Activated naive CD4-positive, alpha-beta T cell treated with anti-CD3 and anti-CD28 coated beads, Interleukin-2, amount 50 U/mL, for 72 hours (primary cell): Measurements from ENCODE around the gene AGBL4. TPM values are rescaled to one million over a fixed set of nuclear protein-coding genes. Genes with fewer than 3 reads are reported as not detected.

Experiments
- ATAC-seq, 2 donors: fragments of 150-1000 bp; cut with Tn5 transposase; 2 replicates each; pipeline ENCODE4 v1.10.0; 2021; ENCODE audit warnings: mild to moderate bottlenecking in 2 of 2, moderate library complexity in 2 of 2
- DNase-seq, 2 donors: peaks; one replicate each; pipeline ENCODE4 v3.0.0; 2021 to 2022; ENCODE audit warnings: low spot score in 2 of 2
- H3K27ac Mint-ChIP-seq, 2 donors: one replicate each; pipeline ENCODE4 v1.8.0; 2022; ENCODE audit warnings: mild to moderate bottlenecking in 2 of 2, mixed read lengths in 2 of 2
- H3K36me3 Mint-ChIP-seq, 2 donors: one replicate each; pipeline ENCODE4 v1.8.0; 2022; ENCODE audit warnings: mixed read lengths in 2 of 2
- H3K9me3 Mint-ChIP-seq, 2 donors: one replicate each; pipeline ENCODE4 v1.8.0; 2022; ENCODE audit warnings: mixed read lengths in 2 of 2
- total RNA-seq, 2 donors: library from RNA; stranded (reverse); gene quantifications; one replicate each; pipeline ENCODE4 v1.2.3, GENCODE V29; 2022

The AGBL4 gene
- total RNA-seq, 2 donors from 2014 or later = 0.19 TPM; not detected in 1

GRCh38 chr1:48803474-48803873, 1220.3 kb downstream of the AGBL4 start:
- DNase-seq = no peak
- Mint-ChIP-seq H3K36me3 (no peaks in the 10 kb centered on the region), H3K9me3 (no peaks in the 10 kb centered on the region), H3K27ac (no peak overlapping the region)
- ATAC-seq = no peak

- ATAC-seq = peak; percentile 64 to 67
- Mint-ChIP-seq H3K36me3 (peaks cover 0 to 6% of the 10 kb centered on the region in 2 donors), H3K9me3 (peaks cover 3 to 5% of the 10 kb centered on the region in 2 donors), H3K27ac (no peak overlapping the region)
- DNase-seq = no peak
Measured at GRCh38 chr1:48794816-48795215, 1228.9 kb downstream of the AGBL4 start.

GRCh38 chr1:48793863-48794262, 1229.9 kb downstream of the AGBL4 start:
- Mint-ChIP-seq H3K36me3 (peaks cover 0 to 6% of the 10 kb centered on the region in 2 donors), H3K9me3 (peaks cover 3 to 5% of the 10 kb centered on the region in 2 donors), H3K27ac (no peak overlapping the region)
- no peak for DNase-seq
- no peak for ATAC-seq

GRCh38 chr1:48792961-48793360, 1230.8 kb downstream of the AGBL4 start:
- ATAC-seq (no peak), DNase-seq (no peak)
- Mint-ChIP-seq H3K27ac (no peak overlapping the region), H3K36me3 (peaks cover 0 to 6% of the 10 kb centered on the region in 2 donors), H3K9me3 (peaks cover 3 to 5% of the 10 kb centered on the region in 2 donors)

- peaks cover 0 to 6% of the 10 kb centered on the region in 2 donors for H3K36me3 Mint-ChIP-seq
- peak; percentile 79 to 83 for ATAC-seq
- H3K27ac Mint-ChIP-seq = peak overlapping the region in 1 of 2 donors; percentile 86
Measured at GRCh38 chr1:48790397-48790796, 1233.4 kb downstream of the AGBL4 start.

GRCh38 chr1:48789903-48790302, 1233.9 kb downstream of the AGBL4 start:
- peak overlapping the region in 1 of 2 donors; percentile 86 for H3K27ac Mint-ChIP-seq
- H3K36me3 Mint-ChIP-seq = peaks cover 4 to 6% of the 10 kb centered on the region in 2 donors
- peak in 1 of 2 donors; percentile 14 for ATAC-seq
- no peak for DNase-seq
- peaks cover 1 to 8% of the 10 kb centered on the region in 2 donors for H3K9me3 Mint-ChIP-seq

More at GRCh38 chr1:48790397-48790796, 1233.4 kb downstream of the AGBL4 start:
- H3K9me3 Mint-ChIP-seq = peaks cover 3 to 5% of the 10 kb centered on the region in 2 donors
- DNase-seq = no peak

- H3K36me3 Mint-ChIP-seq = peaks cover 0 to 4% of the 10 kb centered on the region in 2 donors
- ATAC-seq (peak; percentile 26 to 81), DNase-seq (no peak)
- peaks cover 0 to 4% of the 10 kb centered on the region in 2 donors for H3K9me3 Mint-ChIP-seq
- peak overlapping the region in 1 of 2 donors; percentile 91 for H3K27ac Mint-ChIP-seq
Measured at GRCh38 chr1:48785869-48786268, 1237.9 kb downstream of the AGBL4 start.

- DNase-seq (no peak), ATAC-seq (no peak)
- Mint-ChIP-seq H3K36me3 (peaks cover 0 to 4% of the 10 kb centered on the region in 2 donors), H3K9me3 (peaks cover 0 to 4% of the 10 kb centered on the region in 2 donors), H3K27ac (no peak overlapping the region)
Measured at GRCh38 chr1:48784301-48784700, 1239.5 kb downstream of the AGBL4 start.

GRCh38 chr1:48777219-48777895, 1246.4 kb downstream of the AGBL4 start:
- DNase-seq (no peak), ATAC-seq (no peak)
- H3K27ac Mint-ChIP-seq = peak overlapping the region in 1 of 2 donors; percentile 83

GRCh38 chr1:48776393-48777218, 1247.1 kb downstream of the AGBL4 start, which contains the start of gene BEND5:
TSS of gene BEND5 (minus strand) at chr1:48776891. CDS start at chr1:48776831, 60 bp downstream.
- peak; percentile 74 to 85 for ATAC-seq
- DNase-seq = peak in 1 of 2 donors; percentile 70
- peak within 1 kb of the TSS; percentile 83 to 87 for H3K27ac Mint-ChIP-seq
- peaks cover 12 to 44% of the 10 kb centered on the region in 2 donors for H3K36me3 Mint-ChIP-seq
- no peaks in the 10 kb centered on the region for H3K9me3 Mint-ChIP-seq

More at GRCh38 chr1:48777219-48777895, 1246.4 kb downstream of the AGBL4 start:
- Mint-ChIP-seq H3K36me3 (peaks cover 6 to 37% of the 10 kb centered on the region in 2 donors), H3K9me3 (no peaks in the 10 kb centered on the region)

GRCh38 chr1:48775831-48776392, 1247.8 kb downstream of the AGBL4 start:
- Mint-ChIP-seq H3K9me3 (no peaks in the 10 kb centered on the region), H3K36me3 (peaks cover 12 to 46% of the 10 kb centered on the region in 2 donors), H3K27ac (peak overlapping the region; percentile 83 to 87)
- DNase-seq (no peak), ATAC-seq (peak in 1 of 2 donors; percentile 15)

- DNase-seq (no peak), ATAC-seq (peak; percentile 42 to 61)
- peaks cover 12 to 69% of the 10 kb centered on the region in 2 donors for H3K36me3 Mint-ChIP-seq
- H3K27ac Mint-ChIP-seq = peak overlapping the region; percentile 39 to 83
- H3K9me3 Mint-ChIP-seq = no peaks in the 10 kb centered on the region
Measured at GRCh38 chr1:48773133-48773532, 1250.6 kb downstream of the AGBL4 start.

- no peak for ATAC-seq
- H3K36me3 Mint-ChIP-seq = peaks cover 12 to 74% of the 10 kb centered on the region in 2 donors
Measured at GRCh38 chr1:48772211-48772610, 1251.5 kb downstream of the AGBL4 start.

GRCh38 chr1:48771561-48771960, 1252.2 kb downstream of the AGBL4 start:
- no peak for DNase-seq
- no peaks in the 10 kb centered on the region for H3K9me3 Mint-ChIP-seq
- no peak overlapping the region for H3K27ac Mint-ChIP-seq
- peaks cover 12 to 76% of the 10 kb centered on the region in 2 donors for H3K36me3 Mint-ChIP-seq
- no peak for ATAC-seq

More at GRCh38 chr1:48772211-48772610, 1251.5 kb downstream of the AGBL4 start:
- no peak overlapping the region for H3K27ac Mint-ChIP-seq
- no peak for DNase-seq
- H3K9me3 Mint-ChIP-seq = no peaks in the 10 kb centered on the region

GRCh38 chr1:48767975-48768510, 1255.7 kb downstream of the AGBL4 start:
- Mint-ChIP-seq H3K9me3 (no peaks in the 10 kb centered on the region), H3K27ac (no peak overlapping the region), H3K36me3 (peaks cover 6 to 70% of the 10 kb centered on the region in 2 donors)
- ATAC-seq (no peak), DNase-seq (no peak)

GRCh38 chr1:48765335-48765734, 1258.4 kb downstream of the AGBL4 start:
- ATAC-seq (no peak), DNase-seq (no peak)
- H3K36me3 Mint-ChIP-seq = peaks cover 6 to 59% of the 10 kb centered on the region in 2 donors
- no peak overlapping the region for H3K27ac Mint-ChIP-seq
- no peaks in the 10 kb centered on the region for H3K9me3 Mint-ChIP-seq
